AG04449 (cell line): ENCODE data around the gene OS9.

ENCODE experiments used
- CTCF ChIA-PET: fragments of 350-600 bp; formaldehyde crosslinking; extraction: SDS; loops from one replicate; lab custom pipeline; 2021; ENCODE audit warnings: antibody characterized with exemption; lab: Yijun Ruan, JAX
- POLR2A ChIA-PET: fragments of 400-600, 350-600 bp; formaldehyde crosslinking; extraction: SDS; loops from one replicate; lab custom pipeline; 2020; ENCODE audit warnings: antibody characterized with exemption, inconsistent platforms; lab: Yijun Ruan, JAX
- DNase-seq: peaks from one replicate; pipeline ENCODE4 v3.0.0-alpha.2; 2010; ENCODE audit warnings: low read depth, low spot score
- H3K4me3 ChIP-seq: 2 replicates; pipeline ENCODE4 v1.5.1; 2011; ENCODE audit warnings: low read depth, mild to moderate bottlenecking, control low read depth, low read length
- CTCF ChIP-seq: IDR thresholded peaks from one replicate; pipeline ENCODE4 v1.5.1; 2011; ENCODE audit warnings: mild to moderate bottlenecking, moderate library complexity, low read length, control low read depth, inconsistent platforms; ENCODE audit not compliant: insufficient read depth; ENCODE audit errors: missing control alignments

OS9 gene

GRCh38 chr12:57743769-57744168 lies 49.8 kb downstream of the OS9 start:
- no peak for DNase-seq
- ChIA-PET CTCF (interaction anchor here (0.8 to 4.7 kb wide), 3 partner anchors 9 to 18 kb away, joined by 3 to 26 read pairs (median 11); no protein-coding TSS in a partner anchor), POLR2A (interaction anchor here (1.5 kb wide), 1 partner anchor 17 kb away, joined by 7 read pairs; no protein-coding TSS in a partner anchor)
- H3K4me3 ChIP-seq: no peak overlapping the region
- no peak for TF ChIP-seq CTCF

- H3K4me3 ChIP-seq: peak overlapping the region; percentile 98
- POLR2A ChIA-PET: interaction anchor here (1.0 to 1.5 kb wide), 5 partner anchors 8 to 681 kb away, joined by 3 to 7 read pairs (median 7); partner anchors contain the start of genes EEF1AKMT3 and METTL1
- no peak for DNase-seq
- no peak for TF ChIP-seq CTCF
- CTCF ChIA-PET: interaction anchor here (0.8 to 4.7 kb wide), 4 partner anchors 10 to 18 kb away, joined by 3 to 26 read pairs (median 14); no protein-coding TSS in a partner anchor
Measured at GRCh38 chr12:57744194-57744776, 50.4 kb downstream of the OS9 start.

- peak within 1 kb of the TSS; percentile 98 for H3K4me3 ChIP-seq
- ChIA-PET CTCF (interaction anchor here (0.8 to 4.7 kb wide), 6 partner anchors 8 to 162 kb away, joined by 3 to 26 read pairs (median 8); no protein-coding TSS in a partner anchor), POLR2A (interaction anchor here (0.5 to 1.5 kb wide), 6 partner anchors 8 to 681 kb away, joined by 3 to 7 read pairs (median 6); partner anchors contain the start of genes EEF1AKMT3 and METTL1)
- TF ChIP-seq CTCF: no peak
- peak; percentile 85 for DNase-seq
Measured at GRCh38 chr12:57744777-57745484, 51.0 kb downstream of the OS9 start, which contains the start of gene TSPAN31. Gene TSPAN31, plus strand, starts transcription at chr12:57745039. Its CDS starts 116 bp downstream, at chr12:57745155.

- TF ChIP-seq CTCF: no peak
- CTCF ChIA-PET: interaction anchor here (0.9 to 3.6 kb wide), 4 partner anchors 9 to 162 kb away, joined by 3 to 16 read pairs (median 8); no protein-coding TSS in a partner anchor
- H3K4me3 ChIP-seq: peak overlapping the region; percentile 98
- DNase-seq: no peak
- POLR2A ChIA-PET: interaction anchor here (1.0 to 1.5 kb wide), 5 partner anchors 9 to 680 kb away, joined by 3 to 7 read pairs (median 7); partner anchors contain the start of genes EEF1AKMT3 and METTL1
Measured at GRCh38 chr12:57745485-57745881, 51.6 kb downstream of the OS9 start.

GRCh38 chr12:57746025-57746424 lies 52.1 kb downstream of the OS9 start:
- no peak for TF ChIP-seq CTCF
- CTCF ChIA-PET: interaction anchor here (2.2 to 3.6 kb wide), 2 partner anchors 10 to 11 kb away, joined by 11 to 16 read pairs; no protein-coding TSS in a partner anchor
- DNase-seq: no peak
- POLR2A ChIA-PET: no interaction called here
- peak overlapping the region; percentile 98 for H3K4me3 ChIP-seq

- no peak overlapping the region for H3K4me3 ChIP-seq
- TF ChIP-seq CTCF: no peak
- ChIA-PET CTCF (interaction anchor here (1.5 to 2.4 kb wide), 2 partner anchors 8 to 23 kb away, joined by 3 to 6 read pairs; no protein-coding TSS in a partner anchor), POLR2A (interaction anchor here (0.7 kb wide), 1 partner anchor 24 kb away, joined by 3 read pairs; no protein-coding TSS in a partner anchor)
- DNase-seq: no peak
Measured at GRCh38 chr12:57749061-57749460, 55.1 kb downstream of the OS9 start.
